GM19324 (cell line): ENCODE measurements around the gene UBE3B.

Source experiments
- ATAC-seq: cut with Tn5 transposase; IDR thresholded peaks from one replicate; pipeline ENCODE4 v1.9.1; 2021; ENCODE audit warnings: mild to moderate bottlenecking, moderate library complexity; ENCODE audit not compliant: unreplicated experiment, low FRiP score

The UBE3B gene

GRCh38 chr12:109524466-109525278 is 47.2 kb downstream of the UBE3B start:
- ATAC-seq, result no peak

DNA sequence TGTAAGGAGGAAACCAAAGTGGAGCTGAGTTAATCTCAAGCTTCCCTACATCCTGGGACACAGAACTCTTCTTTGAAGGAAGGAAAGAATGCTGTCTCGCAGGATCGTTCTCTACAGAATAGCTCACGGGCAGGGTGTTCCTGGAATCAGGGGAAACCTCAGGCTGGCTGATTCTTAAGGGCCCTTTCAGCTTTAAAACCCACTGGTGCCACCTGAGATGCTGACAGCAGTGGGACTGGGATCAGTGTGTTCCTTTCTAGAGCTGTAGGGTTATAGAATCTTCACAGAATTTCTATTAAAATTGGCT is 47.8 kb downstream of the UBE3B start:
- ATAC-seq, result no peak

DNA sequence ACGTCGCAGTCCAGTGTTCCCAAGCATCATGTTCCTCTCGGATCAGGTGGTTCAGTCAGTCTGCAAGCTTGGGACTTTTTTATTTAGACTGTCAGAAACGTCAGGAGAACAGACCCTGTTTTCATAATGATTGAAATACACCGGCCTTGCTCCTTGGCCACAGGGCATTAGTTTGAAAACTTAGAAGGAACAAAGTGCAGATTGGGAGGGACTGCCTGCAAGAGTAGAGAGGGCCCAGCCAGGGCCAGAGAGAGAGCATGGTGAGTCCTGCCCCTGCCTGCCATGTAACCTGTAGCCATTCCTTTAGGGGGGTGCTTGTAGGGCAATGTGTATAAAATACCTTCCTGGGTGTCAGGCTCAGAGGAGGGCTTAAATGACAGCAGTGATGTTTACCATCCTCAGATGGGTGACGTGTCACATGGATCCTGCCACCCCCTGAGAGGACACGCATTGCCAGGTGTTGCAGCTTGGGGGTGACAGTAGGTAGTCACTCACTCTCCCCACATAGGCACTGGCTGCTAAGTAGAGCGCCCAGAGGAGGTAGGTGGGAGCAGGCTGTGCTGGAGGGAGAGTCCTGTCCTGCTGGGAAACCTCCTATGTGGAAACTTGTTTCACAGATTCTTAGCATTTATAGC is 50.2 kb downstream of the UBE3B start:
- no peak for ATAC-seq

DNA sequence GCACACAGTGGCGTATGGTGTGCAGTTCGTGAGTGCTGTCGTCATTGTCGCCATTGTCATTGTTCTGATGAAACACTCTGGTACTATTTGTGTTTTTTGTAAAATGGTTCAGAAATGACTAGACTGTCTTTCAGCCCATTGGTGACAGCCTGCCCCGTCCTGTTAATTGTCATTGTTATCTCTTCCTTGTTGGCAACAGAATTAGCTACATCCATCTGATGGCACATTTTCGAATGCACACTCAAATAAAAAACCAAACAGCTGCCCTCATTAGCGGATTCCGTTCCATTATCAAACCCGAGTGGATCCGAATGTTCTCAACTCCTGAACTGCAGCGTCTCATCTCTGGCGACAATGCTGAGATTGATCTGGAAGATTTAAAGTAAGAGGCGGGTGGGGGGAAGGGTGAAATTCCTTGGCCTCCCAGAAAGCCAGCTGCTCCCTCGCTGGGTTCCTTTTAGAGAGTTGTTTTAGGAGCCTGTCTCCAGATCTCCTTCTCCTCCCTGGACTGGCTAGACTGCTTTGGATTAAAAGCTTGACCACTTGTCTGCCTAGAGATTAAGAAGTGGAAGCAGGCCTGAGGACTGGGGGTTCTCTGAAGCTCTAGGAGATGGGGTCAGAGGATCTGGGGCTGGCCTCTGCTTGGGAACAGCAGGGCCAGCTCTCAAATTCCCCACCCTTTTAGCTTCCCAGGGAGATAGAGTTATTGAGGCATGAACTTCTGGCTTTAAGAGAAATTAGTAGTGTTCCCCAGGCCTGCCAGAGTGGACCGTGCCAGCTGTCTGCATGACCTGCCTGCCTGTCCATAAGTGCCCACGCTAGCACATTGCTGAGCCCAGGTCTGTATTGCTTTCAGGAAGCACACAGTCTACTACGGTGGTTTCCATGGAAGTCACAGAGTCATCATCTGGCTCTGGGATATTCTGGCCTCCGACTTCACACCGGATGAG is 52.5 kb downstream of the UBE3B start:
- no peak for ATAC-seq

DNA sequence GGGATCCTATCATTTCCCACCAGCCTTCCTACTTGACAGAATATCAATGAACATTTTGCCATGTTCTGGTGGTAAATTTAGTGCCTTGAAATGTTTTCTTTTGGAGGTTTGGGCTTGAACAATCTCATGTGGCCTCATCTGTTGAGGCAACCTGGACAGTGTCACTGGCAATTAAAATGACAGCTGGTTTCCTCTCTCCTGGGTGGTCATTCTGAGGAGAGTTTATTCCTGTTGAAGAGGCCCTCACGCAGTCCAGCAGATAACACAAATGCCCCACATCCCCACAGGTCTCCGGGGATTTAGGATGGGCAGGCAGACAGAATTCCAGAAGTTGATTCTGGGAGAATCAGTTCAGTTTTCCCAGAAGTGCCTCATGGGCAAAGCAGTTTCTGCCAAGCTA is 54.0 kb downstream of the UBE3B start:
- ATAC-seq, result no peak

DNA sequence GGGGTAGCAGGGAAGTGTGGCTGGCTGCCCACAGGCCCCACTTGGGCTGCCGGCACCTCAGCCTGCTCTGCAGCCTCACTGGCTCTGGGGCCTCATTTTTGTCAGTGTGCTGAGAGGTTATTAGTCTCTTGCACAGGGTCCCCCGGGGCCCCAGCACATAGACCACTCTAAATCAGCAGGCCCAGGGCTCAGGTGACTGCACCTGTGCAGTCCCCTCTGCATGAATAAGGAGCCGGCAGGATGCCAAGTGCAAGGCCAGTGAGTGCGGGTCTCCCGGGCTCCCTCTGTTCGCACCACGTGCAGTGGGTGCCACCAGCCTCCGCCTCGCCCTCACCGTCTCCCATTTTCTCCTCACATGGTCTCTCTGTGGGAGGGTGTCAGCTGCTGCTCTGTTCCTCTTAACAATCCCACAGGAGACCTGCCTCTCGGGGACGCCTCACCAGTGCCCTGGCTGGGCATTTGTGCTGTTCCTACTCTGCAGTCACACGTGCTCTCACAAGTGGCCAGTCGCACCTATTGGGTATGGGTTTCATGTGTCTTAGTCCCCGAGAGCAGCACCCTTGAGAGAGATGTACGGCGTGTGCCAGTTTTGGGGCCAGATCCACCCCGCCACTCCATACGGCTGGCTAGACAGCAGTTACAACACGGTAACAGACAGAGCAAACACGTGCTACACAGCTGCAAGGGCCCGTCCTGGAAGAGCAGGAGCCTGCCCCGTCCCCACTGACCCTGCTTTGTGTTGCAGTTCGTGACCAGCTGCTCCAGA is 55.5 kb downstream of the UBE3B start:
- ATAC-seq, result no peak

DNA sequence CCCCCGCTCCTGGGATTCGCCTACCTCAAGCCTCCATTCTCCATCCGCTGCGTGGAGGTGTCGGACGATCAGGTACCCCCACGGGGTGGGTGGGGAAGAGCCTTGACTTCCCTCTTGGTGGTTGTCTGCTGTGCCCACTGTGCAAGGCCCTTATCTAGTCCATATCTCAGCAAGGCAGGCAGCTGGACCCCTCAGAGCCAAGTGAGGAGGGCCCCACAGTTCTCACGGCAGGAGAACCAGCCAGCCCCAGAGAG is 56.0 kb downstream of the UBE3B start:
- no peak for ATAC-seq

GRCh38 chr12:109534456-109534855 is 57.0 kb downstream of the UBE3B start:
- ATAC-seq, result no peak

GRCh38 chr12:109535231-109535862 is 57.9 kb downstream of the UBE3B start:
- ATAC-seq, result no peak

DNA sequence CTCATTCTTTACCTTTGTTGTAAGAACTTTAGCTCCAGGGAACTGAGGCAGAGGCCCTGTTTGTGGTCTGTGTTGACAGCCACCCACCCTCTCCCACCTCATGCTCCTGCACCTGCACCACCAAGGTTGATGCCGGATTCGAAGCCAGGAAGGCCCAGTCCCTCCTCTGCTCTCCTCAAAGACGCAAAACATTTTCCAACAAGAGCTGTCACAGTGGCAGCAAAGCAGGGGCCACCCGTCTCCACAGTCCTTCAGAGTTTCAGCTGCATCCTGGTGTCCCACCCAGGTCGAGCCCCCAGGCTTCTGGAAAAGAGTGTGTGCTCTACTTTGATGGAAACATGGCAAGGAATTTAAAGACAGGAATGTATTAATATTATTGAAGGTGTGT is 58.4 kb downstream of the UBE3B start:
- no peak for ATAC-seq

DNA sequence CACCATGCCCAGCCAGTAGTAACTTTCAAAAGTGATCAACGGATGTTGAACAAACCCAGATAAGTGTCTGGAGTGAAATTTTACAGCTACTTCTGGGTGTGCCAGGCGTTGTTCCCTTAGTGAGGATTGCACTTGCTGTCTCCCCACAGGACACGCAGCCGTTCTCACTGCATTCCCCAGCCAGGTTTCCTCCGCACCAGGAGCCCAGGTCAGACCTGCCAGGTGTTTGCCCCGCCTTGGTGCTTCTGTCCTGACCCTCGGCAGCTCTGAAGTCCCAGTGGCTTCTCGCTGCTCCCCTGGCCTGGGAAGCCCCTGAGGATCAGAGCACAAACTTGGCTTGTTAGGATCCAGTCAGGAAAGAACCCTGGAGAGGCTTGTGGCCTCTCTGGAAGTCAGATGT is 59.7 kb downstream of the UBE3B start:
- no peak for ATAC-seq

- no peak for ATAC-seq
These were observed 60.9 kb downstream of the UBE3B start for GRCh38 chr12:109538191-109538863.

DNA sequence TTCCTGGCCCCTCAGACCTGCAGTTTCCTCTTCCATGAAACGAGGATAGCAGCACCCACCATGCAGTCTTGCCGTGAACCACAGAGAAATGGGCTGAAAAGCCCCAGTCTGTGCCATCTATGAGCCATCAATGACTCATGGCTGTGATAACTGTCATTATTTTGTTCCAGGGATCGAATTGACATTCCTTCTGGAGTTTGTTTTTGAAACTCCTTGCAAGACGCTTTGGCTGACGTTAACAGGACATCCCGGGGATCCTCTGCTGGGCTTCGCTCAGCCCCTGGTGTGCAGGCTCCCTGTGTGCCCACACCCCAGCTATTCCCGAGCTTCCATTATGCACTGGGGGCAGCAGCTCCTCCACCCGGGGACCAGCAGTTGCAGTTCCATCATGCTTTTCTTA is 62.1 kb downstream of the UBE3B start:
- no peak for ATAC-seq

DNA sequence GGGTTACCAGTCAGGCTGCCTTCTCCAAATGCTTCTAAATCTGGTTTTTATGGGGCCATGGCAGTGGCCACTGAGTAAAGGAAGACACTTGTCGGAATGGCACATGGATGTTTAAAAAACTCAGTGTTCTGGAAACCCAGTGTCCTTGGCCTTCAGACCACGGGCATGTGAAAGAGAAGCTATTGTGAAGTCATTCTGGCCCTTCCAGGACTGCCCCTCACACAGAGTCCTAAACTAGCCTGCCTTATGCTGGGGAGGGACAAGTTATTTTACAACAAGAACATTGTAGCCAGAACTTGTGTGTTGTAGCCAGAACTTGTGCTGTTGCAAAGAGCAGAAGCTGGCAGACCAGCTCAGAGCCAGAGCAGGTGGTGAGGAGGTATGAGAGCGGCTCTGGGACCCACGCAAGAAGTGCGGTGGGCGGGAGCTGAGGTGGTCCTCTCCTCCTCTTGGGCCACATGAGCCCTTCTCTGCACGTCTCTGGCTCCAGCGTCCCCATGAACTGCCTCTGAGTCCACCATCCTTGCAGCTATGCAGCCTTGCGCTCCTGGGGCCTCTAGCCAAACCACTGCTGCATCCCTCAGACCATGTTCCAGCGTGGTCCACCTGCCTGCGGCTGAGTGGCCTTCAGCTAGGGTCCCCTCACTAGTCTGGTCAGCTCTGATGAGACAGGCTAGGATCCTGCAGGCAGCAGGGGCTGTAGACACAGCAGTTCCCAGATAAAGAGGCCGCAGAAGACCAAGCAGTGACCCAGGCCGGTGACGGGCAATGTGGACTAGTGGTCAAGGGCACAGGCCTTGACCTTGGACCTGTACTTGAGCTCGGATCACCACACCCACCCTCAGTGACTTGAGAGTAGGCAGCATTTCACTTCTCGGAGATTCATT is 63.3 kb downstream of the UBE3B start:
- ATAC-seq, result no peak

- ATAC-seq, result no peak
These were observed 63.9 kb downstream of the UBE3B start for GRCh38 chr12:109541413-109541726.

DNA sequence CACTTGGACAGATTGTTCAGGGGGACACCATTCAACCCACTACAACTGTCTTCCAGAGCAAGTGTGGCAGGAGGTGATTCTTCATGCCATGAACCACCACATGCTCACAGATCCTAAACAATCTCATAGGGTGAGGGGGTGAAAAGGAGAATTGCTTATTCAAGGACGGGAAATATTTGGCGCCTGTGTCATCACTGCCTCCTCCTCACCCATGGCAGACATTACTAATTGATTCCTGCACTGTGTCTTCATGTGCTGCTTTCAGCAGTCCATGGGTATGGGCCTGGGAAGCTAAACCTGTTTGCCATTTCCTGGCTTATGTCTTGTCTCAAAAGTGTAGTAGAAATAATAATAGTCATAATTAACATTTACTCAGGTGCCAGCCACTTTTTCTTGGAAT is 64.6 kb downstream of the UBE3B start:
- no peak for ATAC-seq

GRCh38 chr12:109542876-109543275 is 65.4 kb downstream of the UBE3B start:
- no peak for ATAC-seq

DNA sequence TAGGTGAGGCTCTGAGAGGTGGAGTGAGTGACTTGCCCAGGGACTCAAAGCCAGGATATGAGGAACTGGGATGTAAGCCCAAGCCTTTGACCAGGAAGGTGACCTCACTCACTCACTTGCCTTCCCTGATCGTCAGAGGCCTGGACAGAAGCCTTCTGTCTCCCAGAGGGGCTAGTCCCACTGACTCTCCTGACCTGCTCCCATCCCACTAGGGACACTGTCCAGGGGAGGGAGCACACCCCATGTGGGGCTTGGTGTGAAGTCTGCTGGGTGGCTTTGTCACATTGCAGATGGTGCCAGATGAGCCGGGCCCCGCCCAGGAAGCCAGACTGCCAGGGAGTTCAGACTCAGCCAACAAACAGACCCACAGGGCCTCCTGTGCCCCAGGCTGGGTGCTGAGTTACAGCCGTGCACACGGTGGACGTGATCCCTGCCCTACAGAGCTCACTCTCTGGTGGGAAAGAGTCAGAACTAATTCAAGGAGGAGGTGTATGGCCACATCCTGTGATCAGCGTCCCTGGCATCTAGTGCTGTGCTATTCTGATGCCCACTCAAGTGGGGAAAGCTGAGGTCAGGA is 67.6 kb downstream of the UBE3B start:
- no peak for ATAC-seq

GRCh38 chr12:109545826-109546225 is 68.4 kb downstream of the UBE3B start:
- ATAC-seq, result no peak
